GM12878 (cell line): ENCODE results near the gene LMX1A. TPM values are rescaled to one million over a fixed set of nuclear protein-coding genes. Genes with fewer than 3 reads are reported as not detected.

ENCODE experiments used
- ATAC-seq: fragments of 200-7000 bp; cut with Tn5 transposase; 3 replicates; pipeline ENCODE4 v1.9.1; 2020; ENCODE audit warnings: mild to moderate bottlenecking, moderate library complexity
- BruUV-seq: library from RNA; stranded (reverse); fragments of 400-500 nt; replicated peaks from 2 replicates; lab custom pipeline; 2021; lab: Mats Ljungman, UMichigan
- CTCF ChIA-PET: fragments of 300-600 bp; sonication (Branson Sonifier 250); formaldehyde crosslinking; extraction: SDS; loops from one replicate; lab custom pipeline; 2021; ENCODE audit warnings: inconsistent platforms; lab: Yijun Ruan, JAX
- POLR2A ChIA-PET: fragments of 350-600 bp; formaldehyde crosslinking; extraction: SDS; loops from one replicate; lab custom pipeline; 2021; ENCODE audit warnings: inconsistent platforms; lab: Charles Lee
- RAD21 ChIA-PET: fragments of 300-600 bp; sonication (Branson Sonifier 250); formaldehyde crosslinking; loops from one replicate; lab custom pipeline; 2023; ENCODE audit warnings: antibody characterized with exemption; ENCODE audit not compliant: unreplicated experiment; lab: Charles Lee
- SMC1A ChIA-PET: fragments of 300-600 bp; sonication (Branson Sonifier 250); formaldehyde crosslinking; loops from one replicate; lab custom pipeline; 2023; ENCODE audit not compliant: unreplicated experiment, uncharacterized antibody; lab: Charles Lee
- DNase-seq: peaks from one replicate; pipeline ENCODE4 v3.0.0-alpha.2; 2011; ENCODE audit warnings: low read depth, low spot score
- FAIRE-seq: peaks from 3 replicates; lab custom pipeline; 2011; peaks lifted over from hg19 to GRCh38; lab: Jason Lieb, UNC
- H2AFZ ChIP-seq: 2 replicates; pipeline ENCODE4 v1.6.0; 2011; ENCODE audit warnings: low read depth, low read length, control low read depth; ENCODE audit not compliant: control insufficient read depth
- H3K27ac ChIP-seq: 2 replicates; pipeline ENCODE4 v1.5.1; 2011; ENCODE audit warnings: control low read depth; ENCODE audit not compliant: control insufficient read depth, insufficient read depth
- H3K27me3 ChIP-seq, 2 experiments: replicated peaks in 1 of 2; 2 replicates each; pipeline versions ENCODE4 v1.6.0 to v1.6.1; 2011; ENCODE audit warnings: low read length in 1 of 2; ENCODE audit not compliant: control insufficient read depth in 2 of 2, insufficient read depth in 2 of 2
- H3K36me3 ChIP-seq, 2 experiments: 2 replicates each; pipeline ENCODE4 v1.5.1; 2011; ENCODE audit warnings: low read length in 1 of 2; ENCODE audit not compliant: control insufficient read depth in 2 of 2, insufficient read depth in 2 of 2
- H3K4me1 ChIP-seq: 2 replicates; pipeline ENCODE4 v1.6.1; 2011; ENCODE audit warnings: mild to moderate bottlenecking, low read length, moderate library complexity, mixed read lengths; ENCODE audit not compliant: control insufficient read depth, insufficient read depth
- H3K4me2 ChIP-seq: 2 replicates; pipeline ENCODE4 v1.6.0; 2011; ENCODE audit warnings: control low read depth; ENCODE audit not compliant: control insufficient read depth, insufficient read depth
- H3K4me3 ChIP-seq: fragments of 200-600 bp; sonication (generic); 2 replicates; pipeline ENCODE4 v1.5.1; 2016
- H3K79me2 ChIP-seq: 2 replicates; pipeline ENCODE4 v1.6.0; 2011; ENCODE audit warnings: low read length; ENCODE audit not compliant: control insufficient read depth, insufficient read depth
- H3K9ac ChIP-seq: 2 replicates; pipeline ENCODE4 v1.8.0; 2011; ENCODE audit warnings: low read length, control low read depth, mixed read lengths; ENCODE audit not compliant: control insufficient read depth, insufficient read depth
- H3K9me3 ChIP-seq: replicated peaks from 3 replicates; pipeline ENCODE4 v1.5.1; 2011; ENCODE audit warnings: mild to moderate bottlenecking, low read length; ENCODE audit not compliant: control insufficient read depth, insufficient read depth
- H4K20me1 ChIP-seq: 2 replicates; pipeline ENCODE4 v1.6.0; 2011; ENCODE audit not compliant: control insufficient read depth, insufficient read depth
- CHD4 ChIP-seq: fragments of 200-600 bp; sonication (generic); IDR thresholded peaks from 2 replicates; pipeline ENCODE4 v1.6.1; 2016; ENCODE audit warnings: mild to moderate bottlenecking
- GABPA ChIP-seq: IDR thresholded peaks from 2 replicates; pipeline ENCODE4 v1.6.1; 2014; ENCODE audit warnings: antibody characterized with exemption, low read depth, mild to moderate bottlenecking, inconsistent platforms
- HDGF ChIP-seq: fragments of 450-650 bp; IDR thresholded peaks from 2 replicates; pipeline ENCODE4 v1.6.1; 2016; ENCODE audit warnings: antibody characterized with exemption
- IRF4 ChIP-seq: IDR thresholded peaks from 2 replicates; pipeline ENCODE4 v1.6.1; 2011; ENCODE audit warnings: low read depth, low read length
- NFXL1 ChIP-seq: fragments of 450-650 bp; IDR thresholded peaks from 2 replicates; pipeline ENCODE4 v1.6.1; 2017; ENCODE audit warnings: antibody characterized with exemption, mild to moderate bottlenecking, borderline replicate concordance
- POLR2AphosphoS5 ChIP-seq: IDR thresholded peaks from 2 replicates; pipeline ENCODE4 v1.6.1; 2011; ENCODE audit warnings: mild to moderate bottlenecking, low read length, inconsistent platforms
- POU2F2 ChIP-seq: IDR thresholded peaks from 3 replicates; pipeline ENCODE4 v1.6.1; 2011; ENCODE audit warnings: low read depth, mild to moderate bottlenecking, low read length, borderline replicate concordance
- SIN3A ChIP-seq: IDR thresholded peaks from 2 replicates; pipeline ENCODE4 v1.6.1; 2012; ENCODE audit warnings: low read depth, low read length, improper control_type of control experiment
- SP1 ChIP-seq: IDR thresholded peaks from one replicate; pipeline ENCODE4 v1.6.1; 2011; ENCODE audit warnings: low read depth, low read length
- SRF ChIP-seq, 2 experiments: IDR thresholded peaks; 2 replicates each; pipeline ENCODE4 v1.6.1; 2011; ENCODE audit warnings: low read depth in 2 of 2, low read length in 2 of 2, mild to moderate bottlenecking in 1 of 2, moderate library complexity in 1 of 2
- STAT3 ChIP-seq: IDR thresholded peaks from 2 replicates; pipeline ENCODE4 v1.6.1; 2011; ENCODE audit warnings: low read depth, low read length, improper control_type of control experiment
- SUPT20H ChIP-seq: IDR thresholded peaks from 2 replicates; pipeline ENCODE4 v1.6.1; 2011; ENCODE audit warnings: low read depth, mild to moderate bottlenecking, low read length, moderate library complexity, borderline replicate concordance; ENCODE audit not compliant: control insufficient read depth
- SUZ12 ChIP-seq: fragments of 200-600 bp; sonication (generic); IDR thresholded peaks from one replicate; pipeline ENCODE4 v1.6.1; 2018; ENCODE audit warnings: antibody characterized with exemption, mild to moderate bottlenecking; ENCODE audit not compliant: unreplicated experiment
- TCF3 ChIP-seq: IDR thresholded peaks from 2 replicates; pipeline ENCODE4 v1.6.1; 2012; ENCODE audit warnings: low read depth, mild to moderate bottlenecking, low read length, borderline replicate concordance; ENCODE audit not compliant: insufficient read depth
- WRNIP1 ChIP-seq: IDR thresholded peaks from 2 replicates; pipeline ENCODE4 v1.6.1; 2011; ENCODE audit warnings: low read depth, low read length, improper control_type of control experiment, borderline replicate concordance
- YY1 ChIP-seq: IDR thresholded peaks from 2 replicates; pipeline ENCODE4 v1.6.1; 2011; ENCODE audit warnings: low read depth, mild to moderate bottlenecking, low read length
- ZNF622 ChIP-seq: fragments of 450-650 bp; IDR thresholded peaks from 2 replicates; pipeline ENCODE4 v1.6.1; 2017; ENCODE audit warnings: mild to moderate bottlenecking, inconsistent platforms
- WGBS: methylation state at CpG from one replicate; pipeline ENCODE4 v1.1.6; 2016; ENCODE audit warnings: low lambda C conversion rate; ENCODE audit not compliant: insufficient replicate concordance, insufficient coverage; ENCODE audit errors: missing lambda C conversion rate; 5-methylcytosine and 5-hydroxymethylcytosine counted together
- in situ Hi-C: fragments of 300-500 bp; cut with MboI; formaldehyde crosslinking; loops from 9 replicates; pipeline ENCODE4 v1.14.3; 2018; ENCODE audit warnings: mixed read lengths
- intact Hi-C: fragments of 100-400 bp; cut with micrococcal nuclease; formaldehyde crosslinking; loops from one replicate; pipeline ENCODE4 v1.14.2; 2022; ENCODE audit not compliant: unreplicated experiment
- polyA plus RNA-seq, 11 experiments: library from polyadenylated mRNA; depleted of rRNA in 4 of 11; unstranded in 6 of 11; stranded (reverse) in 5 of 11; fragments of >200 nt; fragmentation: Nextera tagmentation in 4 of 11; fragmentation: Illumina TruSeq in 1 of 11; extraction: Ambion mirVana in 4 of 11; extraction: Trizol in 1 of 11; gene quantifications; 1 replicate in 1 of 11; 2 replicates in 10 of 11; pipeline versions ENCODE4 v1.2.1 to v1.2.3, GENCODE V29; 2011 to 2016; ENCODE audit warnings: inconsistent platforms in 2 of 11, missing spikeins in 2 of 11, low read depth in 1 of 11
- total RNA-seq, 4 experiments: library from RNA; depleted of rRNA in 3 of 4; stranded (reverse); fragments of >200 nt in 3 of 4; fragmentation: Illumina TruSeq in 1 of 4; extraction: Trizol in 1 of 4; gene quantifications; 2 replicates each; pipeline versions ENCODE4 v1.2.1 to v1.2.3, GENCODE V29; 2013 to 2021
- TF ChIP-seq, protein P1 (sequence below), 3 experiments: IDR thresholded peaks in 2 of 3; conservative IDR thresholded peaks in 1 of 3; 2 replicates each; pipeline ENCODE4 v1.5.1; 2011; ENCODE audit warnings: low read depth in 3 of 3, low read length in 3 of 3, mild to moderate bottlenecking in 3 of 3, control low read depth in 2 of 3, moderate library complexity in 2 of 3, inconsistent platforms in 1 of 3, mixed read lengths in 1 of 3; ENCODE audit not compliant: control insufficient read depth in 2 of 3, insufficient read depth in 1 of 3; ENCODE audit errors: extremely low read depth in 1 of 3
- TF ChIP-seq, protein P2 (sequence below): fragments of 450-650 bp; formaldehyde crosslinking; IDR thresholded peaks from 2 replicates; pipeline ENCODE4 v1.4.0; 2020; ENCODE audit warnings: mild to moderate bottlenecking, moderate library complexity
- TF ChIP-seq, protein P3 (sequence below): IDR thresholded peaks from 2 replicates; pipeline ENCODE4 v1.6.1; 2012; ENCODE audit warnings: low read depth, low read length, improper control_type of control experiment

Gene LMX1A
- total and polyA plus RNA-seq, 10 of the 15 experiments (the other 5 are each of a cell fraction or from before 2014, with no cell fraction given): not detected

- H4K20me1 ChIP-seq: no peaks in the 10 kb centered on the region
- 8% methylated on average over 8 of the region's 8 CpGs for WGBS
- ChIA-PET SMC1A (no interaction called here), RAD21 (no interaction called here), POLR2A (no interaction called here), CTCF (no interaction called here)
- intact Hi-C loops (no loop called here), in situ Hi-C loops (no loop called here)
- no peaks in the 10 kb centered on the region for H3K4me1 ChIP-seq
- no peak for DNase-seq
- no peak overlapping the region for H2AFZ ChIP-seq
- TF ChIP-seq ZNF622: no peak
- TF ChIP-seq SP1: no peak
- TF ChIP-seq SUZ12: no peak
- TF ChIP-seq SRF (IDR thresholded peaks at IDR 0.05; ENCODE audit: low read depth in 2 of 2, low read length in 2 of 2): no peak
- TF ChIP-seq STAT3: no peak
- TF ChIP-seq, protein P1, sequence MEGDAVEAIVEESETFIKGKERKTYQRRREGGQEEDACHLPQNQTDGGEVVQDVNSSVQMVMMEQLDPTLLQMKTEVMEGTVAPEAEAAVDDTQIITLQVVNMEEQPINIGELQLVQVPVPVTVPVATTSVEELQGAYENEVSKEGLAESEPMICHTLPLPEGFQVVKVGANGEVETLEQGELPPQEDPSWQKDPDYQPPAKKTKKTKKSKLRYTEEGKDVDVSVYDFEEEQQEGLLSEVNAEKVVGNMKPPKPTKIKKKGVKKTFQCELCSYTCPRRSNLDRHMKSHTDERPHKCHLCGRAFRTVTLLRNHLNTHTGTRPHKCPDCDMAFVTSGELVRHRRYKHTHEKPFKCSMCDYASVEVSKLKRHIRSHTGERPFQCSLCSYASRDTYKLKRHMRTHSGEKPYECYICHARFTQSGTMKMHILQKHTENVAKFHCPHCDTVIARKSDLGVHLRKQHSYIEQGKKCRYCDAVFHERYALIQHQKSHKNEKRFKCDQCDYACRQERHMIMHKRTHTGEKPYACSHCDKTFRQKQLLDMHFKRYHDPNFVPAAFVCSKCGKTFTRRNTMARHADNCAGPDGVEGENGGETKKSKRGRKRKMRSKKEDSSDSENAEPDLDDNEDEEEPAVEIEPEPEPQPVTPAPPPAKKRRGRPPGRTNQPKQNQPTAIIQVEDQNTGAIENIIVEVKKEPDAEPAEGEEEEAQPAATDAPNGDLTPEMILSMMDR (IDR thresholded peaks at IDR 0.05 in 2 of 3, conservative IDR thresholded peaks at IDR 0.05 in 1 of 3; ENCODE audit: control insufficient read depth in 2 of 3, extremely low read depth in 1 of 3, insufficient read depth in 1 of 3, low read depth in 3 of 3, low read length in 3 of 3): no peak
- no peak for TF ChIP-seq POLR2AphosphoS5
- TF ChIP-seq SIN3A: no peak
- no peak for TF ChIP-seq CHD4
- no peak for TF ChIP-seq SUPT20H
- no peak for TF ChIP-seq NFXL1
- TF ChIP-seq WRNIP1: no peak
- no peak for TF ChIP-seq YY1
- TF ChIP-seq, protein P2, sequence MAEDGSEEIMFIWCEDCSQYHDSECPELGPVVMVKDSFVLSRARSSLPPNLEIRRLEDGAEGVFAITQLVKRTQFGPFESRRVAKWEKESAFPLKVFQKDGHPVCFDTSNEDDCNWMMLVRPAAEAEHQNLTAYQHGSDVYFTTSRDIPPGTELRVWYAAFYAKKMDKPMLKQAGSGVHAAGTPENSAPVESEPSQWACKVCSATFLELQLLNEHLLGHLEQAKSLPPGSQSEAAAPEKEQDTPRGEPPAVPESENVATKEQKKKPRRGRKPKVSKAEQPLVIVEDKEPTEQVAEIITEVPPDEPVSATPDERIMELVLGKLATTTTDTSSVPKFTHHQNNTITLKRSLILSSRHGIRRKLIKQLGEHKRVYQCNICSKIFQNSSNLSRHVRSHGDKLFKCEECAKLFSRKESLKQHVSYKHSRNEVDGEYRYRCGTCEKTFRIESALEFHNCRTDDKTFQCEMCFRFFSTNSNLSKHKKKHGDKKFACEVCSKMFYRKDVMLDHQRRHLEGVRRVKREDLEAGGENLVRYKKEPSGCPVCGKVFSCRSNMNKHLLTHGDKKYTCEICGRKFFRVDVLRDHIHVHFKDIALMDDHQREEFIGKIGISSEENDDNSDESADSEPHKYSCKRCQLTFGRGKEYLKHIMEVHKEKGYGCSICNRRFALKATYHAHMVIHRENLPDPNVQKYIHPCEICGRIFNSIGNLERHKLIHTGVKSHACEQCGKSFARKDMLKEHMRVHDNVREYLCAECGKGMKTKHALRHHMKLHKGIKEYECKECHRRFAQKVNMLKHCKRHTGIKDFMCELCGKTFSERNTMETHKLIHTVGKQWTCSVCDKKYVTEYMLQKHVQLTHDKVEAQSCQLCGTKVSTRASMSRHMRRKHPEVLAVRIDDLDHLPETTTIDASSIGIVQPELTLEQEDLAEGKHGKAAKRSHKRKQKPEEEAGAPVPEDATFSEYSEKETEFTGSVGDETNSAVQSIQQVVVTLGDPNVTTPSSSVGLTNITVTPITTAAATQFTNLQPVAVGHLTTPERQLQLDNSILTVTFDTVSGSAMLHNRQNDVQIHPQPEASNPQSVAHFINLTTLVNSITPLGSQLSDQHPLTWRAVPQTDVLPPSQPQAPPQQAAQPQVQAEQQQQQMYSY (CRISPR knock-in tag): no peak
- TF ChIP-seq IRF4: no peak
- TF ChIP-seq TCF3: no peak
- no peak for TF ChIP-seq HDGF
- TF ChIP-seq, protein P3, sequence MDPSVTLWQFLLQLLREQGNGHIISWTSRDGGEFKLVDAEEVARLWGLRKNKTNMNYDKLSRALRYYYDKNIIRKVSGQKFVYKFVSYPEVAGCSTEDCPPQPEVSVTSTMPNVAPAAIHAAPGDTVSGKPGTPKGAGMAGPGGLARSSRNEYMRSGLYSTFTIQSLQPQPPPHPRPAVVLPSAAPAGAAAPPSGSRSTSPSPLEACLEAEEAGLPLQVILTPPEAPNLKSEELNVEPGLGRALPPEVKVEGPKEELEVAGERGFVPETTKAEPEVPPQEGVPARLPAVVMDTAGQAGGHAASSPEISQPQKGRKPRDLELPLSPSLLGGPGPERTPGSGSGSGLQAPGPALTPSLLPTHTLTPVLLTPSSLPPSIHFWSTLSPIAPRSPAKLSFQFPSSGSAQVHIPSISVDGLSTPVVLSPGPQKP: no peak
- no peak for TF ChIP-seq POU2F2
- no peak for TF ChIP-seq GABPA
- H3K36me3 ChIP-seq: no peaks in the 10 kb centered on the region
- no peaks in the 10 kb centered on the region for H3K79me2 ChIP-seq
- no peak overlapping the region for H3K27ac ChIP-seq
- H3K27me3 ChIP-seq: no peaks in the 10 kb centered on the region; a peak in 1 of 4 replicates
- BruUV-seq: no TSS peak
- no peak overlapping the region for H3K9ac ChIP-seq
- ATAC-seq: no peak
- no peak overlapping the region for H3K4me2 ChIP-seq
- H3K9me3 ChIP-seq: no peaks in the 10 kb centered on the region
- no peak for FAIRE-seq
- H3K4me3 ChIP-seq: no peak overlapping the region
These were observed 53.1 kb downstream of the LMX1A start for GRCh38 chr1:165303386-165303785.
